NCI-H526 treated with DMSO at 0.1 percent for 48 hours (cell line): ENCODE data around the gene LTA4H.

Source experiments
- DNase-seq: peaks from one replicate; lab custom pipeline; 2025; lab: John Stamatoyannopoulos, UW

Gene LTA4H

DNA sequence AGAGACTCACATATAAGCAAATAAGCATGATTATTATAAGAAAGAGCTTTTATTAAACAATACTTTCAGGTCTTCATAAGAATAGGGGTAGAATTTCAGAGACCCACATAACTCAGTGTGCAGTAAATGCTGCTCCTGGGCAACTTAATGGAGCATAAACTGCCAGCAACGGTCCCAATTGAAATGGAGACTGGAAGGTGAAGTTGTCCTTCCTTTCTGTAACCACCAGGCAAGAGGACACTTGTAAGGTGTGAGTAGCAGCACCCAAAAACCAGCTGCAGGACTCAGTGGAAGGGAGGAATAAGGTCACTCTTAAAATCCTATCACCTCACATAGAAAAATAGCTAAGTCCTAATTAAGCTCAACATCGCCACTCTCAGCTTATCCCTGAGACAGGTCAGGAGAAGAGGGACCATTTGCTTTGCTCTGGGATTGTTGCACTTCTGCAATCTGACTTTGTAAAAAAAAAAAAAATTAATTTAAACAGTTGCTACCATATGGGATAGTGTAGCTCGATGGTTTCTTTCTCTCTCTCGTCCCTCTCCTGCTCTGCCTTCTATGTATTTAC is 22.7 kb upstream of the LTA4H start:
- no peak for DNase-seq

DNA sequence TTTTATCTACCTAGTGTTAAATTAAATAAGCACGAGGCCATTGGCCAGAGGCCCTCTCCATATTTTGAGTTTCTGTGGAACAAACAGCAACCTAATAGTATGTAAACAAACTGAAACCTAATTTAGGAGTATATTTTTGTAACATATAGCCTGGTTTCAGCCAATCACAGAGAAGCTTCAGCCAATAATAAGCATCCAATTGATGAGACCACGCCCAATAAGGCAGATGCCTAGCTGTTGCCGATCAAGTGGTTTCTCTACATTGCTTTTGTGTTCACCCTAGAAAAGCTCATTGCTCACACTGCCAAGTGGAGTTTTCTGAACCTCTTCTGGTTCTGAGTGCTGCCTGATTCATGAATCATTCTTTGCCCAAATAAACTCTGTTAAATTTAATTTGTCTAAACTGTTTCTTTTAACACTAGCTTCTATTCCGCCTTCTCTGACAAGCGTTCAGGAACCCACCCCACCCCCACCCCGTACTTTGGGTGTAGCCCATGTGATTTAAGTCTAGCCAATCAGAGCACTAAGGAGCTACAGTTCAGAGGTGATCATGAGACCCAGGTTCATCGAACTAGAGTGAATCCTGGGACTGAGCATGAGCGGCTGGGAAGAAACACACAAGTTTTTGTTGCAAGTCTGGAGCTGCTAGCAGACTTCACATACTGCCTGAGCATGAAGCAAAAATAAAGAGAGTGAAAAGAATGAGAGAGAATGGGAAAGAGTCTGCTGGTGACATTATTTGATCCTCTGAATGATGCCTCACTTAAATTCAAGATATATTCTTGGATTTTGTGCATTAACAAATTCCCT is 21.5 kb upstream of the LTA4H start:
- DNase-seq: no peak

DNA sequence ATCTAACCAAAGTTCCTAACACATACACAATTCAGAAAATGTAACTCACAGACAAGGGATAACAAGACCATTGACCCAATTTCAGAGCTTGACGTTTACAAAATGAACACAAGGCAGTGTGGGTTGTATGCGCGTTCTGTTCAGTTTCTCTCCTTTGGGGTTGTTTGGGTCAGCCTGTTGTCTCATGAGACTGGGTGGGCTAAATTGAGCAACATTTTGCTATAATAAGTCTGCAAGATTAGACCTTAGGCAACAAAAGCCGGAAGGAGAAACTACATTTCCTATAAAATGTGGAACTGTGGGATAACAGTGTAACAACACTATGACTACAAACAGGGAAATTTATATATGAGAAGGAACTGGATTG is 18.8 kb upstream of the LTA4H start:
- no peak for DNase-seq

DNA sequence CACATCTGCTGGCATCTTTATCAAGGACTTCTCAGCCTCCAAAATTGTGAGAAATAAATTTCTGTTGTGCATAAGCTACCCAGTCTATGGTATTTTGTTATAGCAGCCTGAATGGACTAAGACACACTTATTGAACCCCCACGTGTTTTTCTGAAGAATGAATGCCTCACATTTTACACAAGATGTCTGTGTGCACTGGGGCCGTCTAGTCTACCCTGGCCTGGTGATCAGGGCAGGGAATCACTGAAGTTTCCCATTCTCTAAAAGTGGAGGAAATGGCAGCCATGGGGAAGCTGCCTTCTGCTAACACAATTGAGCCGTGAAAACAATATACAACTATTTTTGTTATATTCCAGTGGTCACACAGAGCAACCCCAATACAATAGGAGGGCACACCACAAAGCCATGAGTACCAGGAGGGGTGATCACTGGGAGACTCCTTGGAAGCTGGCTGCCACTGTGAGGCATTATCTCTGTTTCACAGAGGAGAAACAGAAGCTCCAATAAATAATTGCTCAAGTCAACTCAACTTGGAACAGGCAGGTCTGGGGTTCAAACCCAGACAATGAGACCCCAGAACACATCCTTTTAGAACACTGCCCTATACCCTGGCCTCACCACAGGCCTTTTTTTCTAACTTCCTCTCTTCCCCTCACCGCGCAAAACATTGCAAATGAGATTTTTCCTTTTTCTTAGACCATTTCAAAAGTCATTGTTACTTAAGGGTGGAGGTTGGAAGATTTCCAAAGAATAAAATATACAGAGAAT is 18.3 kb upstream of the LTA4H start:
- DNase-seq: no peak

DNA sequence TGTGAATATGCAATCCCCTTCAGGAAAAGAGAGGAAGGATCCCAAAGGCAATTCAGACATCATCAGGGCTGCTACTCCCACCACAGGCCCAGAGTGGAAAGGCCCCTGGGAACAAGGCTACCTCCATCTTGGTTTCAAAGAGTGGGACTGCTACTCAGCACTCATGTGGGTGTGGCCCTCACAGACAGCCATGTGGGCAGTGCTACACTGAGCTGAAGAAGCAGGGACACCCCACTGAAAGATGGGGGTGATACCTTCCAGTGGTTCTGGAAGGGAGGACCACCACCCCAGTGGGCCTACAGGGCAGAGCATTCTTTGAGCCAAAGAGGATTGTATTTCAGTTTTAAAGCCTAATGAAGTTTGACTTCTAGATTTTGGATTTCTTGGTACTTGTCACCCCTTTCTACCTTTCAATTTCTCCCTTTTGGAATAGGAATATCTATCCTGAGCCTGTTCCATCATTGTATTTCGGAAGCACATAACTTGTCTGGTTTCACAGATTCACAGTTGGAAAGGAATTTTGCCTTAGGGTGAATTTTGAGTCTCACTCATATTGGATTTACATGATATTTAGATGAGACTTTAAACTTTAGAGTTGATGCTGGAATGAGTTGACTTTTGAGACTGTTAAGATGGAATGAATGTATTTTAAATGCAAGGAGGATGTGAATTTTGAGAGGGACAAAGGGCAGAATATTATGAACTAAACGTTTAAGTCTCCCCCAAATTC is 16.5 kb upstream of the LTA4H start:
- DNase-seq: no peak

DNA sequence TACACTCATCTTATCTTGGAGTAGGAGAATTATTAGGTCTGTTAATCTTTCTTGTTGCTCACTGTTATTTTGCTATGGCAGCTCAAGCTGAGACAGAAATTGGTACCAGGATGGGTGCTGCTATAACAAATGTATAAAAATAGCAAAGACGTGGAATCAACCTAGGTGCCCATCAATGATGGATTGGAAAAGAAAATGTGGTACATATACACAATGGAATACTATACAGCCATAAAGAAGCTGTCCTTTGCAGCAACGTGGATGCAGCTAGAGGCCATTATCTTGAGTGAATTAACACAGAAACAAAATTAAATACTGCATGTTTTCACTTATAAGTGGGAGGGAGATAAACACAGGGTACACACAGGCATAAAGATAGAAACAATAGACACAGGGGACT is 14.8 kb upstream of the LTA4H start:
- DNase-seq: no peak

DNA sequence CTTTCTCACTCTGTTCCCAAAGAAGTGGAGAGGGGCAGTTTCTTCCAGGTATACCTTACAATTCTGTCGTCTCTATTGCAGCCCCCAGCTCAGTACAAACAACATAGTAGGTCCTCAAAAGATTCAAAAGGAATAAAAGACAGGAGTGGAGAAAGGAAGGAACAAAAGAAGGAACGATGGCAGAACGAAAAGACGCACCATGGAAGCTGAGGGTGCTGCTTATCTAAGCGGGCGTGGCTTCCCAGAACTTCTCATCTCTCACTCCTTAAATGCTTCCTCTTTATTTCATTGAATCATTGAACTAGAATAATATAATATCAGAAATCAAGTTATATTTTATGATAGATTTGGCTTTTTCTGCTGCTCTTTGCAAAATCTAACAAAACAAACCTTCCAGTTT is 13.7 kb upstream of the LTA4H start:
- no peak for DNase-seq

DNA sequence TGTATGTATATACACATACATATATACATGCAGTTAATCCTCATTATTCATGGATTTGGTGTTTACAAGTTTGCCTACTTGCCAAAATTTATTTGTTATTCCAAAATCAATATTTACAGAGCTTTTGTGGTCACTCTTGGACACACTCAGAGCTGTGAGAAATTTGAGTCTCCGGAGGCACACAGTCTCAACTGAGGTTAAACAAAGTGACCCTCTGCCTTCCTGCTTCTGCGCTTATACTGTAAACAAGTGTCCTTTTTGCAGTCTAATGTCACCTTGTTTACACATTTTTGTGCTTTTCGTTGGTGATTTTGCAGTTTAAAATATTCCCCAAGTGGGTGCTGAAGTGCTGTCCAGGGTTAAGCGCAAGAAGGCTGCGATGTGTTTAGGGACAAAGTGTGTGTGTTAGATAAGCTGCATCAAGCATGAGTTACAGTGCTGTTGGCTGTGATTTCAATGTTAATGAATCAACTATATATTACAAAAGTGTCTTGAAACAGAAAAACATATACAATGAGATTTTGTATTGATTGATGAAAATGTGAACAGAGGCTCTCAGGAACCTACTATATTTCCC is 13.1 kb upstream of the LTA4H start:
- no peak for DNase-seq

DNA sequence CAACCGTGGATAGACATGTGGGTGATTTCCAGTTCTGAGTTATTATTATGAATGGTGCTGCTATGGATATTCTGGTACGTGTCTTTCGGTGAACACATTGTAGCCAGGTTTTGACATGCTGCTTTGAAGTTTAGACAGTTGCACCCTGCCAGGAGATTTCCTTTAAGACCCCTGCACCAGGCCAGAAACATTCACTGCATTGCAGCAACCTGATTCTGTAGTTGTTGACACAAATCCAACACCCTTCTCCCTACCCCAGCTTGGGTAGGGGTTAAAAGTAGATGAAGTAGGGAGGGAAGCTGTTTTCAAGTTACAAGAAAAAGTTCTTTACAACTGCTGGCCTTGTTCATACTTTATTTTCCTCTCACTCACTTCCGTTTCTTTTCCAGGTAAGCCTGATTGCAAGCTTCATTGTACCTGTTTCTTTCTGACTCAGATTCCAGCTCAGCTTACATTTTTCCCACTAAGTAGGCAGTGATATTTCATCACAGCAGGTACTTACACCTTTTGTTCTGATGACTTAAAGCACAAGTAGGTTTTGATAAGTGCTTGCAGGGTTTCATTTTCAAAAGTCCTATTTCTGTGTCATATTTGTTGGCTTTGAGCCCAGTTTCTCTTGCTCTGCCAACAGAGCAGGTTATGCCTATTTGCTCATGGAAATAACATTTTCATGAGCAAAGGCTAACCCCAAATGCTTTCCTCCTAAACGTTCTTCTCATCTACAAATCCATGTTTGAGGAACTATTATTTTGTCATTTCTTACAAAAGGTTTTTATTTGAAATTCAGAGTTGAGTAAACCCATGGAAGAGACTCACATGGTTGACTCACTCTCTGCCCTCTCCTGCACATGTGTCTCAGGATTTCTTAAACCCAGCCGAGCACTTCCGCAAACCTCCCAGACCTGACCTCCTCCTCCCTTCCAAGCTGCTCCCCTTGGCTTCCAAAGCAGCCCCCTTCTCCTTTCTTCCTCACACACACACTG is 12.1 kb upstream of the LTA4H start:
- DNase-seq: peak; percentile 19

DNA sequence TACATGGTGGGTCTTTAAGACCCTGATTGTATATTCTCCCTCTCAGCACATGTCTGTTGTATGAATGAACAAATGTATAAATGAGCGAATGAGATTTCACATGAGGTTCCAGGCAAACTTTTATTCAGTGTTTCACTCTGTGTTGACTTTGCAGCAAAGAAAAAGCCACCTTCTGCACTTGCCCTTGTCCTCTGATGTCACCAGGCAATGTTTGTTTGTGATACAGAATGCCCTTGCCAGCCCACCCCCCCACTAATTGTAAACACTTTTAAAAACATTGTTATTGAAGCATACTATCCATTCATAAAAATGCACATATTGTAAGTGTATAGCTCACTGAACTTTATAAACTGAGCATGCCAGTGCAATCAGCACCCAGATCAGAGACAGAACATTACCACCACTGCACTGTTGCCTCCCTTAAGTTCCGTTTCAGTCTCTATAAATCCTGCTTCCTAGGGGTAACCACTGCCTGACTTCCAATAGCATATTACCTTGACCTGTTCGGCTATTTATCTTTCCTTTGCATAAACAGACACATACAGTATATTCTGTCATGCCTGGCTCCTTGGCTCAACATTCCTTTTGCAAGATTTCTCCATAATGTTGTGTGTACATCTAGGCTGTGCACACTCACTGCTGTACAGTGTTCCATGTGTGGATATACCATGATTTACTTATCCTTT is 11.3 kb upstream of the LTA4H start:
- no peak for DNase-seq

DNA sequence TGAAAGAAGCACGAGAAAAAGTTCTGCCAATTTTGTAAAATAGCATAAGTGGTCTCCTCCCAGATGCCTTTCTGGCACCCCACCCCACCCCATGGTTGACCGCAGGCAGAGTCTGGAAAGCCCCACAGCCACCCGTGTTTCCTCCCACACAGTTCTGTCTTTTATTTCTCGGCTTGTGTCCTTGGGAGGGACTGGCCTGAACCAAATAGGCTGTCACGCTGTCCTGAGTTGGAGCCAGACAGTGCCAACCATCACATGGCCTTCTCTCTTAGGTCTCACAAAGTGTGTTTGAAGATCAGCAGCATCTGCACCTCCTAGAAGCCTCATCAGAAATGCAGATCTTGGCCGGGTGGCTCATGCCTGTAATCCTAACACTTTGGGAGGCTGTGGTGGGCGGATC is 10.2 kb upstream of the LTA4H start:
- DNase-seq: no peak

DNA sequence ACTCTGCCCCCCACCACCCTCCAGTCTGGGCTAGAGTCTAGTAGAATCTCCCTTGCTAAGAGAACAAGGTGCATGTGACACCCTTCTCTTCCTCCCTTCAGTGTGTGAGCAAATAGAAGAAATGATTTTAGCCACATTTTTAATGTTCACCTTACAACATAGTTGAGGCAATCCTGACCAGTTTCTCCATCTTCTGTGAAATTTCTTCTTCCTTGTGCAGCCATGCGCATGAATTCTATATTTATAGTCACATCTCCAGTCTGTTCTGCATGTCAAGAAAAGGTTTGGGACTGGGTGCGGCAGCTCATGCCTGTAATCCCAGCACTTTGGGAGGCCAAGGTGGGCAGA is 9.5 kb upstream of the LTA4H start:
- no peak for DNase-seq

DNA sequence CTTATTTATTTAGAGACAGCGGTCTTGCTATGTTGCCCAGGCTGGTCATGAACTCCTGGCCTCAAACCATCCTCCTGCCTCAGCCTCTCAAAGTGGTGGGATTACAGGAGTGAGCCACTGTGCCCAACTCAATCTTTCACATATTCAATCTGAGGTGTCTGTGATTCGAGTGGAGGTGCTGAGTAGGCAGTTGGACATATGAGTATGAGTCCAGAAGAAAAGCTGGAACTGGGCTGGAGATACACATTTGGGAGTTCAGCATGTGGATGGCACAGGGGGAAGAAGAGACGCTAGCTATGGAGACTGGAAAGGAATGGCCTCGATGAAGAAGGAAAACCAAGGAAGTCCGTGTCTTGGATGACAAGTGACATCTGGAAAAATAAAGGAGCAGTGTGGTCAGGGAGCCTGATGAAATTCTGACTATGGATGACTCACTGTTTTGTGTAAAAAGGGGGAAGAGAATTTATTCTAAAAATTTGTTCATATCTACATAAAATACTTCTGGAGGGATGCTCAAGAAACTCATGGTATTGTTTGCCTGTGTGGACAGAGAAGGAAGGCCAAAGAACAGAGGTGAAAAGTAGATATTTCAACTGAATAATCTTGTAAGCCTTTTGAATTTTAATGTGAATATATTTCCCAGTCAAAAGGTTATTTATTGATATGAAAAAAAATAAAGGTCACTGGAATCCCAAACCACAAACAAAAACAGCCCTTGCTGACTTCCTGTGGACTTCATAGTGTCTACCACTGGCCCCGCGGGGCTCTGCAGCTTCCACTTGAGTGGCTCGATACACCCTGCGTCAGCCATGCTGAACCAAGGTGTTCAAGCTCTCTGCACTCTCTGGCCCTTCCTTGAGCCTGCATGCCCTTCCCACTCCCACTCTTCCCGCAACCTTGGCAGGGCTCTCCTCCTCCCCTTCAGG is 8.9 kb upstream of the LTA4H start:
- DNase-seq: no peak

DNA sequence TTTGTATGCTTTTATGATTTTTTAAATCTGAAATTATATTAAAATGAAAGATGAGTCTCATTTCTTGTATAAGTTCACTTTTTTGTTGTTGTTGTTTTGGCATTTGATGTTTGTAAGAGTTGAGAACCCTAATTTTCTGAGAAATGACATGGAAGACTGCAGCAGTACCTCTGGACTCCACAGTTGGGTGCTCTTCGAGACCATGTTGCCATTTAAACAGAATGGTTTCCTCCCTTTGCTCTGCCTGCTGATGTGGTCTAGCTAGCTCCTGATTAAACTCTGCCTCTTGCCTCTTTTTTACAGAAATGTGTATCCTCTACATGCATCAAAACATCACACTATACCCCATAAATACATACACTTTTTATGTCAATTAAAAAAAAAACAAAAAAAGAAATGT is 5.8 kb upstream of the LTA4H start:
- DNase-seq: no peak

DNA sequence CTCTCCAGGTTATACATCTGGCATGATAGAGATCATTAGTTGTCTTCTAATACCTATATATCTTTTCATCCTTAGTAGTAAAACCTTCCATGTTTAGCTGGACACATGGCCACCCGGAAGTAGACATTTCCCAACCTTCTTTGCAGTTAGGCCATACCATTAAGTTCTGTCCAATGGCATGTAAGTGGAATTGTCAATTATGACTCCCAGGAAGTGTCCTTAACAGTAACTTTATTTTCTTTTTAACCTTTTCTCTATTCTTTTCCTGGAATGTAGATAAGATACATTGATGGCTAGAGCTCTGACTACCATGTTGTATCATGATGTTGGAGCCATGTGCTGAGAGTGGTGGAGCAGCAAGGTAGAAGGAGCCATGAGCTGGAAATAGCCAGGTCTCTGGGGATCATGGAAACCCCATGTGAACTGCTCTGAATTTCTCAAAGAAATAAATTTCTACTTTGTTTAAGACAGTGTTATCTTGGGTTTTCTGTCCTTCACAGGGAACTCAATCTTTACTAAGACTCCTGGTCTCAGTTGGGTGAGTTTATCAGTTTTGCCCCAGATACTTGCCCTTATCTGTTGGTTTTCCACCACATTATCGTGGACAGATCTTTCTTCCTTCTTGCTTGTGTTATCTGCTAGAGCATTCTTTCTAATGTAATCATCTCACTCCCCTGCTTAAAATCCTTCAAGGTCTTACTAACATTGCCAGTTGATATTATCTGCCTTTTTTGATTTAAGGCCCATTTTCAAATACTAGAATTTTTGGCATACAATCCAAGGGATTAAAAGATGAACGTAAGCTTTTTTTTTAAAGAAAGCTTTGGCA is 5.1 kb upstream of the LTA4H start:
- no peak for DNase-seq

DNA sequence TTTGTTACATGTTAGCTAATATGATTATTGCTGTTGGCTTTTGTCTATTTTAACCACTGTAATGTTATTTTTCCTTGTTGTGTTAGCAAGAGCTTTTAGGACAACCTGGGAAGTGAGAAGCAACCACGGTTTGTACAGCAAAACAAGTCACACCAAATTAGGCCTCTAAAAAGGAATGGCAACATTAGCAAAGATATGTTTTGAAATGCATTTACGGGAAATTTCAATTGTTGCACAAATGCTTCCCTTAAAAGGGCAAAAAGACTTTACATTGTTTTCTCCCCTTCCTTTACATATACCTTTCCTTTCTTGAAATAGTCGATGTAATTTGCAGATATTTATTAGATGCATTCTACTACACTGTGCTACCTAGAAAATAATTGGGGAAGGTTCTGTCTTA is 4.1 kb upstream of the LTA4H start:
- DNase-seq: no peak

DNA sequence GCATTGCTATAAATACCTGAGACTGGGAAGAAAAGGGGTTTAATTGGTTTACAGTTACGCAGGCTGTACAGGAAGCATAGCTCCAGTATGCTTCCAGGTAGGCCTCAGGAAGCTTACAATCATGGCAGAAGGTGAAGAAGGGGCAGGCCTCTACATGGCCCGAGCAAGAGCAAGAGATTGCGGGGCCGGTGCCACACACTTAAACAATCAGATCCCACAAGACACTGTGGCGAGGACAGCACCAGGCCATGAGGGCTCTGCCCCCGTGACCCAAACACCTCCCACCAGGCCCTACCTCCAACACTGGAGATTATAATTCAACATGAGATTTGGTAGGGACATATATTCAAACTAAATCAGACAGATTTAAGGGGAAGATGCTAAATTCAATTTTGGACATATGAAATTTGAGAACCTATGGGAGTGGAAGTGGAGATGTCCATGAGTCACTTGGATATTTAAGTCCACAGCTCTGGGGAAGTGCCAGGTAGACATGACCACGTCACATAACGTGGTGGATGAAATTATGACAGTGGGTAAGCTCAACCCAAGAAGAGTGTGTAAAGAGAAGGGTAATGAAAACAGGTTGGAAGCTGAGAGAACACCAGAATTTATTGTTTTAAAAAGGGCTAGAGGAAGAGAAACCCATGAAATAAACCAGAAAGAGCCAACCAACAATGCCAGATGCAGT is 1.5 kb upstream of the LTA4H start:
- DNase-seq: no peak
